ENCODE data around the gene BBS10. TPM values are rescaled to one million over a fixed set of nuclear protein-coding genes. Genes with fewer than 3 reads are reported as not detected.
A peak's percentile ranks its signal among the peaks of the same experiment; 100 is the strongest.

The BBS10 gene
- total and polyA plus RNA-seq, 9 of the 15 experiments (the other 6 are each of a cell fraction or from before 2014, with no cell fraction given) = 2.3 to 14.9 (median 5.9) TPM

- TF ChIP-seq ZSCAN29 (IDR thresholded peaks at IDR 0.05) (no peak), TEAD1 (CRISPR knock-in tag; IDR thresholded peaks at IDR 0.05) (peak in 1 of 2 experiments; percentile 55; a peak in 1 of 4 replicates), MED1 (CRISPR knock-in tag; IDR thresholded peaks at IDR 0.05; ENCODE audit: borderline replicate concordance) (no peak), ATF1 (CRISPR knock-in tag; IDR thresholded peaks at IDR 0.05) (no peak), ATF1 (tag; IDR thresholded peaks at IDR 0.05) (0 out of 2 replicates have a peak, but pooled peaks have one; percentile 10), CBFA2T2 (conservative IDR thresholded peaks at IDR 0.05) (no peak), E2F5 (CRISPR knock-in tag; IDR thresholded peaks at IDR 0.05) (no peak), ZKSCAN8 (CRISPR knock-in tag; IDR thresholded peaks at IDR 0.05) (0 out of 2 replicates have a peak, but pooled peaks have one; percentile 58), PKNOX1 (IDR thresholded peaks at IDR 0.05) (no peak), MXD1 (CRISPR knock-in tag; IDR thresholded peaks at IDR 0.05; ENCODE audit: borderline replicate concordance, poor library complexity, severe bottlenecking) (no peak), ESRRB (CRISPR knock-in tag; IDR thresholded peaks at IDR 0.05; ENCODE audit: borderline replicate concordance) (no peak), PURB (CRISPR knock-in tag; IDR thresholded peaks at IDR 0.05; ENCODE audit: low read depth) (no peak), ZNF512 (tag; IDR thresholded peaks at IDR 0.05) (no peak), ZBTB43 (CRISPR knock-in tag; IDR thresholded peaks at IDR 0.05) (no peak), FOXK2 (conservative IDR thresholded peaks at IDR 0.05 in 1 of 2, IDR thresholded peaks at IDR 0.05 in 1 of 2; ENCODE audit: low read depth in 2 of 2) (no peak), HNRNPL (IDR thresholded peaks at IDR 0.05; ENCODE audit: low read depth, low read length) (no peak), ZNF644 (tag; IDR thresholded peaks at IDR 0.05; ENCODE audit: low read depth) (no peak), YY1 (IDR thresholded peaks at IDR 0.05; ENCODE audit: borderline replicate concordance in 1 of 3, control insufficient read depth in 1 of 3, extremely low read depth in 1 of 3, insufficient read depth in 3 of 3, insufficient read length in 1 of 3, insufficient replicate concordance in 2 of 3, low read depth in 1 of 3, low read length in 2 of 3) (peak in 1 of 3 experiments; percentile 11)
- TF ChIP-seq, protein P1, sequence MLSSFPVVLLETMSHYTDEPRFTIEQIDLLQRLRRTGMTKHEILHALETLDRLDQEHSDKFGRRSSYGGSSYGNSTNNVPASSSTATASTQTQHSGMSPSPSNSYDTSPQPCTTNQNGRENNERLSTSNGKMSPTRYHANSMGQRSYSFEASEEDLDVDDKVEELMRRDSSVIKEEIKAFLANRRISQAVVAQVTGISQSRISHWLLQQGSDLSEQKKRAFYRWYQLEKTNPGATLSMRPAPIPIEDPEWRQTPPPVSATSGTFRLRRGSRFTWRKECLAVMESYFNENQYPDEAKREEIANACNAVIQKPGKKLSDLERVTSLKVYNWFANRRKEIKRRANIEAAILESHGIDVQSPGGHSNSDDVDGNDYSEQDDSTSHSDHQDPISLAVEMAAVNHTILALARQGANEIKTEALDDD (IDR thresholded peaks at IDR 0.05) = peak; percentile 79
- TF ChIP-seq, protein P2, sequence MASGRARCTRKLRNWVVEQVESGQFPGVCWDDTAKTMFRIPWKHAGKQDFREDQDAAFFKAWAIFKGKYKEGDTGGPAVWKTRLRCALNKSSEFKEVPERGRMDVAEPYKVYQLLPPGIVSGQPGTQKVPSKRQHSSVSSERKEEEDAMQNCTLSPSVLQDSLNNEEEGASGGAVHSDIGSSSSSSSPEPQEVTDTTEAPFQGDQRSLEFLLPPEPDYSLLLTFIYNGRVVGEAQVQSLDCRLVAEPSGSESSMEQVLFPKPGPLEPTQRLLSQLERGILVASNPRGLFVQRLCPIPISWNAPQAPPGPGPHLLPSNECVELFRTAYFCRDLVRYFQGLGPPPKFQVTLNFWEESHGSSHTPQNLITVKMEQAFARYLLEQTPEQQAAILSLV (tag; IDR thresholded peaks at IDR 0.05) = peak; percentile 83
Measured at GRCh38 chr12:76303989-76304460, 44.2 kb downstream of the BBS10 start (continued).
